ENCODE data around the gene PRKG1.

The PRKG1 gene

DNA sequence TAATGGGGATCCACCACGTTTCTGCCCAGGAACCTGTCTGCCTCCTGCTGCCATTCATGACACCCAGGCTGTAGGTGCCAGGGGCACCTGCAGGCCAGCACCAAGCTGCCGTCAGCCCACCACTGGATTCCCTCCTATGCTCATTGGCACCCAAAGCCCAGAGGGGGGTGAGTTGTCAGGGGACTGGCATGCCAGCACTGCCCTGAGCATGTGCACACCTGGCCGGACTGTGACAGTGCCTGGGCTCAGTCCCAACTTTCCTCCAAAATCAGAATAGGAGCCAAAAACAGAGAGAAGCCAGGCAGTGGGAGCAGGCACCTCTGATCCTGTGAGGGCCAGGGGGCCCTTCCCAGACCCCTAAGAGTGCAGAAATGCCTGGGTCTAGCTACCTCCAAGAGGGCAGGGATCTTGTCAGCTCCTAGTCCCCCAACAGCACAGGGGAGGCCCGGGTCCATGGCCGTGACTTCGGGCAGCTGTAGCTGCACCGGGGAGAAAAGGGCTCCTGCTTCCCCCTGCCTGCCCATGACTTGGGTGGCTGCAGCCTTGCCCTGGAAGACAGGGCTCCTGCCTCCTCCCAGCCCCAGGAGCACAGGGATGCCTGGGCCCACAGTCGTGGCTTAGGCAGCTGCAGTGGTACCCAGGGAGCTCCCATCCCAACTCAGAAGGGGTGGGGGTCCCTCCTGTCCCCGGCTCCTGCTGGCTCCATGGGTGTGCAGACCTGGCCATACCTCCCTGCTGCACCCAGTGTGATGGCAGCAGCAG lies 990.0 kb downstream of the PRKG1 start:
- no peaks in the 10 kb centered on the region for H3K9me3 ChIP-seq (ENCODE audit: insufficient read depth, low read length, severe bottlenecking)
- no peak for TF ChIP-seq EZH2 (IDR thresholded peaks at IDR 0.05; ENCODE audit: borderline replicate concordance, low read depth, low read length, severe bottlenecking)
- TF ChIP-seq, protein P1, sequence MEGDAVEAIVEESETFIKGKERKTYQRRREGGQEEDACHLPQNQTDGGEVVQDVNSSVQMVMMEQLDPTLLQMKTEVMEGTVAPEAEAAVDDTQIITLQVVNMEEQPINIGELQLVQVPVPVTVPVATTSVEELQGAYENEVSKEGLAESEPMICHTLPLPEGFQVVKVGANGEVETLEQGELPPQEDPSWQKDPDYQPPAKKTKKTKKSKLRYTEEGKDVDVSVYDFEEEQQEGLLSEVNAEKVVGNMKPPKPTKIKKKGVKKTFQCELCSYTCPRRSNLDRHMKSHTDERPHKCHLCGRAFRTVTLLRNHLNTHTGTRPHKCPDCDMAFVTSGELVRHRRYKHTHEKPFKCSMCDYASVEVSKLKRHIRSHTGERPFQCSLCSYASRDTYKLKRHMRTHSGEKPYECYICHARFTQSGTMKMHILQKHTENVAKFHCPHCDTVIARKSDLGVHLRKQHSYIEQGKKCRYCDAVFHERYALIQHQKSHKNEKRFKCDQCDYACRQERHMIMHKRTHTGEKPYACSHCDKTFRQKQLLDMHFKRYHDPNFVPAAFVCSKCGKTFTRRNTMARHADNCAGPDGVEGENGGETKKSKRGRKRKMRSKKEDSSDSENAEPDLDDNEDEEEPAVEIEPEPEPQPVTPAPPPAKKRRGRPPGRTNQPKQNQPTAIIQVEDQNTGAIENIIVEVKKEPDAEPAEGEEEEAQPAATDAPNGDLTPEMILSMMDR (IDR thresholded peaks at IDR 0.05; ENCODE audit: borderline replicate concordance, extremely low read depth, low read length, poor library complexity, severe bottlenecking): no peak
- no peak overlapping the region for H3K4me2 ChIP-seq (ENCODE audit: insufficient read depth, low read length)
- H3K4me1 ChIP-seq (ENCODE audit: insufficient read depth, low read length): no peaks in the 10 kb centered on the region
- no peak overlapping the region for H3K27ac ChIP-seq (ENCODE audit: low read length)
- ATAC-seq (ENCODE audit: insufficient read depth, low read depth) (no peak), DNase-seq (no peak)
- H3K9ac ChIP-seq (ENCODE audit: low read depth, low read length): no peak overlapping the region
- no peaks in the 10 kb centered on the region for H3K27me3 ChIP-seq (ENCODE audit: insufficient read depth, low read length, poor library complexity)
- no peaks in the 10 kb centered on the region for H3K36me3 ChIP-seq (ENCODE audit: insufficient read depth, low read length)
- no peaks in the 10 kb centered on the region for H3K79me2 ChIP-seq (ENCODE audit: insufficient read depth, low read length)
- H2AFZ ChIP-seq (ENCODE audit: low read depth, low read length): no peak overlapping the region
- H3K4me3 ChIP-seq (ENCODE audit: low read depth in 1 of 2, low read length in 2 of 2): no peak overlapping the region
- H4K20me1 ChIP-seq (ENCODE audit: insufficient read depth, low read length): no peaks in the 10 kb centered on the region

DNA sequence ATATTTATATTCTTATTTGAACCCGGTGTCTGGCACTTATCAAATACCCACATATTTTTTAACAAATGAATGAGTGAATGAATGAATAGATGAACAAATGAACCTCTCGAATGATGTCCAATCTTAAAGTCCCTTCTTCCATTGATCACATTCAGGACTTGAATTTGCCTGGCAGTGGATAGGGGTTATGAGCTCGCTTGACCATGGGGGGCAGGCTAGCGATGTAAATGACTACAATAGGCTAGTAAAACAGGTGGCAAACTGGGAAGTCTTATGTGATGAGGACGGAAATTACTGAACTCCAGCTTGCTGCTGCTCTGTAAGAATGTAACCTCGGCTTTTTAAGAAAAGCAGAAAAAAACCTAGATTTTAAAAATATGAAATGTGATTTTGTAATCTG lies 992.1 kb downstream of the PRKG1 start:
- Histone ChIP-seq H3K4me2 (ENCODE audit: insufficient read depth, low read length) (no peak overlapping the region), H3K9me3 (ENCODE audit: insufficient read depth, low read length, severe bottlenecking) (no peaks in the 10 kb centered on the region), H3K4me1 (ENCODE audit: insufficient read depth, low read length) (no peaks in the 10 kb centered on the region), H3K27me3 (ENCODE audit: insufficient read depth, low read length, poor library complexity) (no peaks in the 10 kb centered on the region), H4K20me1 (ENCODE audit: insufficient read depth, low read length) (no peaks in the 10 kb centered on the region), H3K79me2 (ENCODE audit: insufficient read depth, low read length) (no peaks in the 10 kb centered on the region), H2AFZ (ENCODE audit: low read depth, low read length) (no peak overlapping the region), H3K9ac (ENCODE audit: low read depth, low read length) (no peak overlapping the region), H3K4me3 (ENCODE audit: low read depth in 1 of 2, low read length in 2 of 2) (no peak overlapping the region), H3K27ac (ENCODE audit: low read length) (no peak overlapping the region), H3K36me3 (ENCODE audit: insufficient read depth, low read length) (no peaks in the 10 kb centered on the region)
- DNase-seq (no peak), ATAC-seq (ENCODE audit: insufficient read depth, low read depth) (no peak)
- TF ChIP-seq, protein P1 (IDR thresholded peaks at IDR 0.05; ENCODE audit: borderline replicate concordance, extremely low read depth, low read length, poor library complexity, severe bottlenecking): no peak
- TF ChIP-seq EZH2 (IDR thresholded peaks at IDR 0.05; ENCODE audit: borderline replicate concordance, low read depth, low read length, severe bottlenecking): no peak

DNA sequence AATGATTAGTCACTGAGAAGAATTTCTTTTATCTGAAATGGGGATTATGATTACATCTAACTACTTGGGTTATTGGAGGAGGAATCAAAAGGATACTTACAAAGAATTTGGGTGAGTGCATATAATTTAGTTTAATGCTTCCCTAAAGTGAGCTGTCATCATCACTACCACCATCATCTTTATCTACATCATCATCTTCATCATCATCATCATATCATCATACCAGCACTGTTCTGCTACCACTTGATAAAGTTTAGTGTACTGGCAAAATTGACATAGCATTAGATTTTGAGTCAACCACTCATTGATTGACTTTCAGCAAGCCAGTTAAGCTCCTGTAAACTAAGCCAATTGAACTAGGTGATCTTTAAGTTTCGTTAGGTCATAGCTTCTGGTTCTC lies 994.2 kb downstream of the PRKG1 start:
- H3K4me3 ChIP-seq (ENCODE audit: low read depth in 1 of 2, low read length in 2 of 2): no peak overlapping the region
- DNase-seq (no peak), ATAC-seq (ENCODE audit: insufficient read depth, low read depth) (no peak)
- H3K36me3 ChIP-seq (ENCODE audit: insufficient read depth, low read length): no peaks in the 10 kb centered on the region
- H3K27me3 ChIP-seq (ENCODE audit: insufficient read depth, low read length, poor library complexity): no peaks in the 10 kb centered on the region
- H3K9ac ChIP-seq (ENCODE audit: low read depth, low read length): no peak overlapping the region
- H3K9me3 ChIP-seq (ENCODE audit: insufficient read depth, low read length, severe bottlenecking): no peaks in the 10 kb centered on the region
- TF ChIP-seq EZH2 (IDR thresholded peaks at IDR 0.05; ENCODE audit: borderline replicate concordance, low read depth, low read length, severe bottlenecking): no peak
- TF ChIP-seq, protein P1 (IDR thresholded peaks at IDR 0.05; ENCODE audit: borderline replicate concordance, extremely low read depth, low read length, poor library complexity, severe bottlenecking): no peak
- H4K20me1 ChIP-seq (ENCODE audit: insufficient read depth, low read length): no peaks in the 10 kb centered on the region
- no peak overlapping the region for H3K4me2 ChIP-seq (ENCODE audit: insufficient read depth, low read length)
- H3K4me1 ChIP-seq (ENCODE audit: insufficient read depth, low read length): no peaks in the 10 kb centered on the region
- H2AFZ ChIP-seq (ENCODE audit: low read depth, low read length): no peak overlapping the region
- no peak overlapping the region for H3K27ac ChIP-seq (ENCODE audit: low read length)
- H3K79me2 ChIP-seq (ENCODE audit: insufficient read depth, low read length): no peaks in the 10 kb centered on the region
